Measurements from ENCODE around the gene LAMC3. TPM values are rescaled to one million over a fixed set of nuclear protein-coding genes. Genes with fewer than 3 reads are reported as not detected.
"Not testable (repeated sequence)": the region's sequence is repeated elsewhere in the genome, so short reads cannot be mapped to it uniquely, and the experiment has no call there.

LAMC3 gene
- total and polyA plus RNA-seq, 2 experiments from 2014 or later: not detected

- H3K4me3 ChIP-seq: no peak overlapping the region
- H3F3A ChIP-seq (ENCODE audit: insufficient read depth): no peaks in the 10 kb centered on the region
- H3K9me2 ChIP-seq (ENCODE audit: insufficient read depth): no peaks in the 10 kb centered on the region
- no peak for DNase-seq
- WGBS, 2 experiments (ENCODE audit: low coverage in 1 of 2, low lambda C conversion rate in 2 of 2, missing lambda C conversion rate in 2 of 2): 86 to 89% methylated on average over 14 of the region's 14 CpGs
- no peaks in the 10 kb centered on the region for H3K9me3 ChIP-seq (ENCODE audit: low read depth)
- no peak overlapping the region for H3K27ac ChIP-seq
- TF ChIP-seq EZH2 (IDR thresholded peaks at IDR 0.05; ENCODE audit: insufficient read depth, poor library complexity, severe bottlenecking) (no peak), EZH2phosphoT487 (IDR thresholded peaks at IDR 0.05; ENCODE audit: insufficient read depth, low read depth) (no peak)
- no peak overlapping the region for H2AFZ ChIP-seq
- no peaks in the 10 kb centered on the region for H3K4me1 ChIP-seq (ENCODE audit: insufficient read depth)
- H3K9ac ChIP-seq: no peak overlapping the region
- H3K36me3 ChIP-seq (ENCODE audit: low read depth): no peaks in the 10 kb centered on the region
- no peaks in the 10 kb centered on the region for H3K79me2 ChIP-seq (ENCODE audit: insufficient read depth)
- 0 out of 2 replicates have a peak, but pooled peaks cover 3% of the 10 kb centered on the region for H3K27me3 ChIP-seq (replicated peaks; ENCODE audit: insufficient read depth)
- H3K4me2 ChIP-seq (ENCODE audit: unreplicated experiment): no peak overlapping the region
- no peaks in the 10 kb centered on the region for H4K20me1 ChIP-seq (ENCODE audit: insufficient read depth)
- in situ Hi-C loops (cut with MboI): no loop called here
These were observed 25.3 kb downstream of the LAMC3 start for GRCh38 chr9:131034268-131034667.

- H3K27me3 ChIP-seq (replicated peaks; ENCODE audit: insufficient read depth); H3K4me3 ChIP-seq; H3K4me2 ChIP-seq (ENCODE audit: unreplicated experiment); H3K9me2 ChIP-seq (ENCODE audit: insufficient read depth); H3K4me1 ChIP-seq (ENCODE audit: insufficient read depth); H4K20me1 ChIP-seq (ENCODE audit: insufficient read depth); H3K27ac ChIP-seq; H3K79me2 ChIP-seq (ENCODE audit: insufficient read depth); H2AFZ ChIP-seq; H3K9me3 ChIP-seq (ENCODE audit: low read depth); H3K9ac ChIP-seq; H3F3A ChIP-seq (ENCODE audit: insufficient read depth); H3K36me3 ChIP-seq (ENCODE audit: low read depth); in situ Hi-C loops (cut with MboI); DNase-seq: not testable (repeated sequence)
- 86 to 89% methylated on average over 9 to 10 of the region's 10 CpGs for WGBS, 2 experiments (ENCODE audit: low coverage in 1 of 2, low lambda C conversion rate in 2 of 2, missing lambda C conversion rate in 2 of 2)
These were observed 25.8 kb downstream of the LAMC3 start for GRCh38 chr9:131034749-131035148.

- Histone ChIP-seq H3K4me1 (ENCODE audit: insufficient read depth) (no peaks in the 10 kb centered on the region), H3K27me3 (replicated peaks; ENCODE audit: insufficient read depth) (no peaks in the 10 kb centered on the region), H3K27ac (no peak overlapping the region), H3F3A (ENCODE audit: insufficient read depth) (no peaks in the 10 kb centered on the region), H4K20me1 (ENCODE audit: insufficient read depth) (no peaks in the 10 kb centered on the region), H3K4me2 (ENCODE audit: unreplicated experiment) (no peak overlapping the region), H3K79me2 (ENCODE audit: insufficient read depth) (no peaks in the 10 kb centered on the region), H3K9me2 (ENCODE audit: insufficient read depth) (no peaks in the 10 kb centered on the region), H3K4me3 (no peak overlapping the region), H2AFZ (no peak overlapping the region), H3K9me3 (ENCODE audit: low read depth) (no peaks in the 10 kb centered on the region), H3K9ac (no peak overlapping the region), H3K36me3 (ENCODE audit: low read depth) (no peaks in the 10 kb centered on the region)
- WGBS, 2 experiments (ENCODE audit: low coverage in 1 of 2, low lambda C conversion rate in 2 of 2, missing lambda C conversion rate in 2 of 2): 85 to 92% methylated on average over 3 of the region's 3 CpGs
- no peak for TF ChIP-seq EZH2phosphoT487 (IDR thresholded peaks at IDR 0.05; ENCODE audit: insufficient read depth, low read depth)
- no peak for TF ChIP-seq EZH2 (IDR thresholded peaks at IDR 0.05; ENCODE audit: insufficient read depth, poor library complexity, severe bottlenecking)
- in situ Hi-C loops (cut with MboI): no loop called here
- DNase-seq: no peak
These were observed 26.6 kb downstream of the LAMC3 start for GRCh38 chr9:131035548-131035947.

- Histone ChIP-seq H3K9me2 (ENCODE audit: insufficient read depth) (no peaks in the 10 kb centered on the region), H3K9ac (no peak overlapping the region), H3K27me3 (replicated peaks; ENCODE audit: insufficient read depth) (no peaks in the 10 kb centered on the region), H3F3A (ENCODE audit: insufficient read depth) (no peaks in the 10 kb centered on the region), H3K9me3 (ENCODE audit: low read depth) (no peaks in the 10 kb centered on the region), H3K36me3 (ENCODE audit: low read depth) (no peaks in the 10 kb centered on the region), H3K4me3 (no peak overlapping the region), H3K27ac (no peak overlapping the region), H3K4me1 (ENCODE audit: insufficient read depth) (no peaks in the 10 kb centered on the region), H3K4me2 (ENCODE audit: unreplicated experiment) (no peak overlapping the region), H4K20me1 (ENCODE audit: insufficient read depth) (no peaks in the 10 kb centered on the region), H2AFZ (no peak overlapping the region), H3K79me2 (ENCODE audit: insufficient read depth) (no peaks in the 10 kb centered on the region)
- in situ Hi-C loops (cut with MboI): no loop called here
- WGBS, 2 experiments (ENCODE audit: low coverage in 1 of 2, low lambda C conversion rate in 2 of 2, missing lambda C conversion rate in 2 of 2): 63 to 66% methylated on average over 22 to 24 of the region's 24 CpGs
- no peak for DNase-seq
- TF ChIP-seq EZH2phosphoT487 (IDR thresholded peaks at IDR 0.05; ENCODE audit: insufficient read depth, low read depth) (no peak), EZH2 (IDR thresholded peaks at IDR 0.05; ENCODE audit: insufficient read depth, poor library complexity, severe bottlenecking) (no peak)
These were observed 27.1 kb downstream of the LAMC3 start for GRCh38 chr9:131036071-131036470.
